ENCODE data around the gene HCFC1. TPM values are rescaled to one million over a fixed set of nuclear protein-coding genes. Genes with fewer than 3 reads are reported as not detected.
A peak's percentile ranks its signal among the peaks of the same experiment; 100 is the strongest.

HCFC1 gene
- total and polyA plus RNA-seq, 9 of the 15 experiments (the other 6 are each of a cell fraction or from before 2014, with no cell fraction given), result 2.8 to 133 (median 17.1) TPM

DNA sequence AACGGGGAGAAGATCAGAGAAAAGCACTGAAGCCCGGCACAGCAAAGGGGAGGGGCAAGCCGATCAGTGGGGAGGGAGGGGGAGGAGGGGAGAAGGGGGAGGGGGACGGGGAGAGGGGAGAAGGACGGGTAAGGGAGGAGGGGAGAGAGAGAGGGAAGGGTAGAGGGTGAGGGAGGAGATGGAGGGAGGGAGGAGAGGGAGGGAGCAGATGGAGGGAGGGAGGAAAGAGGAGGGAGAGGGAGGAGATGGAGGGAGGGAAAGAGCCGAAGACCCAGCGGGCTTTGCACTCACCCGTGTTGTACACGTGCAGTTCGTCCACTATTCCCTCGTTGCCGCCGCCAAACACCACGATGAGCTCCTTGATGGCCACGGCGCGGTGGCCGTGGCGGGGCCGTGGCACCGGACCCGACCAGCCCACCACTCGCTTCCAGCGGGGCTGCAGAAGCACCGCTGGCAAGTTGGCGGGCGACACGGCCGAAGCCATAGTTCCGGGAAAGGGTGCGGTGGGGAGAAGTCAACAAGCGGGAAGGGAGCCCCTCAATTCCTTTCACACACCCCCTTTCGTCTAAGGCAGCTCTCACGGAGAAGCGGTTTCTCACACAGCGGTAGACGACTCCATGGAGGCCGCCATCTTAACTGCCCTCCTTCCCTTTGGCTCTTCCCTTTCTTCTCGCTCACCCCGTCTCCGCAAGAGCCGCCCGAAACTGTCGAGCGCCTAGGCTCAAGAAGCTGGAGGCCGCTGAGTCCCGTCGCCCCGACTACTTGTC is 1.1 kb downstream of the HCFC1 start (continued):
- TF ChIP-seq, protein P1, sequence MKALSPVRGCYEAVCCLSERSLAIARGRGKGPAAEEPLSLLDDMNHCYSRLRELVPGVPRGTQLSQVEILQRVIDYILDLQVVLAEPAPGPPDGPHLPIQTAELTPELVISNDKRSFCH (CRISPR knock-in tag; IDR thresholded peaks at IDR 0.05), result no peak
- TF ChIP-seq, protein P1 (tag; IDR thresholded peaks at IDR 0.05), result peak; percentile 64
- TF ChIP-seq SIN3A (IDR thresholded peaks at IDR 0.05; ENCODE audit: borderline replicate concordance in 2 of 2, control insufficient read depth in 1 of 2, low read depth in 2 of 2, low read length in 2 of 2), result peak in 1 of 2 experiments; percentile 44; a peak in 1 of 4 replicates
- TF ChIP-seq, protein P2, sequence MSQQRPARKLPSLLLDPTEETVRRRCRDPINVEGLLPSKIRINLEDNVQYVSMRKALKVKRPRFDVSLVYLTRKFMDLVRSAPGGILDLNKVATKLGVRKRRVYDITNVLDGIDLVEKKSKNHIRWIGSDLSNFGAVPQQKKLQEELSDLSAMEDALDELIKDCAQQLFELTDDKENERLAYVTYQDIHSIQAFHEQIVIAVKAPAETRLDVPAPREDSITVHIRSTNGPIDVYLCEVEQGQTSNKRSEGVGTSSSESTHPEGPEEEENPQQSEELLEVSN (IDR thresholded peaks at IDR 0.05; ENCODE audit: borderline replicate concordance in 1 of 2, extremely low read depth in 1 of 2, insufficient read depth in 1 of 2, insufficient read length in 1 of 2, low read depth in 1 of 2, low read length in 1 of 2, poor library complexity in 1 of 2, severe bottlenecking in 1 of 2), result peak; percentile 93 to 95
- TF ChIP-seq CREBBP (IDR thresholded peaks at IDR 0.05; ENCODE audit: low read depth, low read length), result no peak
- peak; percentile 36 for TF ChIP-seq RBBP5 (IDR thresholded peaks at IDR 0.05; ENCODE audit: borderline replicate concordance, insufficient read depth, low read length, poor library complexity, severe bottlenecking)
- TF ChIP-seq XRCC5 (IDR thresholded peaks at IDR 0.05; ENCODE audit: low read depth, low read length), result 0 out of 2 replicates have a peak, but pooled peaks have one; percentile 16
- TF ChIP-seq ZNF589 (CRISPR knock-in tag; IDR thresholded peaks at IDR 0.05; ENCODE audit: low read depth), result no peak
